ENCODE data around the gene NIPAL1.

DNA sequence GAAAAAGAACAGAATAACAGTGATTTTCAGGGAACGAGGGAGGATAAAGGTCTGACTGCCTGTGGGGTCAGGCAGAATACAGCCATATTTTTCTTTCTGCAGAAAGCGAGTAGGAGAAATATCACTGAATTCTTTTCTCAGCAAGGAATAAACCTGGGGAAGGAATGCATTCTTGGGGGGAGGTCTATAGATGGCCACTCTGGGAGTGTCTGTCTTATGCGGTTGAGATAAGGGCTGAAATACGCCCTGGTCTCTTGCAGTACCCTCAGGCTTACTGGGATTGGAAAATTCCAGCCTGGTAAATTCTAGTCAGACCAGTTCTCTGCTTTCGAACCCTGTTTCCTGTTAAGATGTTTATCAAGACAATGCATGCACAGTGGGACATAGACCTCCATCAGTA lies 26.4 kb upstream of the NIPAL1 start:
- TF ChIP-seq, protein P1, sequence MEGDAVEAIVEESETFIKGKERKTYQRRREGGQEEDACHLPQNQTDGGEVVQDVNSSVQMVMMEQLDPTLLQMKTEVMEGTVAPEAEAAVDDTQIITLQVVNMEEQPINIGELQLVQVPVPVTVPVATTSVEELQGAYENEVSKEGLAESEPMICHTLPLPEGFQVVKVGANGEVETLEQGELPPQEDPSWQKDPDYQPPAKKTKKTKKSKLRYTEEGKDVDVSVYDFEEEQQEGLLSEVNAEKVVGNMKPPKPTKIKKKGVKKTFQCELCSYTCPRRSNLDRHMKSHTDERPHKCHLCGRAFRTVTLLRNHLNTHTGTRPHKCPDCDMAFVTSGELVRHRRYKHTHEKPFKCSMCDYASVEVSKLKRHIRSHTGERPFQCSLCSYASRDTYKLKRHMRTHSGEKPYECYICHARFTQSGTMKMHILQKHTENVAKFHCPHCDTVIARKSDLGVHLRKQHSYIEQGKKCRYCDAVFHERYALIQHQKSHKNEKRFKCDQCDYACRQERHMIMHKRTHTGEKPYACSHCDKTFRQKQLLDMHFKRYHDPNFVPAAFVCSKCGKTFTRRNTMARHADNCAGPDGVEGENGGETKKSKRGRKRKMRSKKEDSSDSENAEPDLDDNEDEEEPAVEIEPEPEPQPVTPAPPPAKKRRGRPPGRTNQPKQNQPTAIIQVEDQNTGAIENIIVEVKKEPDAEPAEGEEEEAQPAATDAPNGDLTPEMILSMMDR (IDR thresholded peaks at IDR 0.05), result no peak
- TF ChIP-seq POLR2A (IDR thresholded peaks at IDR 0.05), result no peak
